Measurements from ENCODE around the gene PIK3R5. TPM values are rescaled to one million over a fixed set of nuclear protein-coding genes. Genes with fewer than 3 reads are reported as not detected.

PIK3R5 gene
- total RNA-seq = 10 to 100 TPM in 2 of 3 donors, 1 to 10 TPM in 1; 8.4 to 17.8 (median 13.6) TPM

DNA sequence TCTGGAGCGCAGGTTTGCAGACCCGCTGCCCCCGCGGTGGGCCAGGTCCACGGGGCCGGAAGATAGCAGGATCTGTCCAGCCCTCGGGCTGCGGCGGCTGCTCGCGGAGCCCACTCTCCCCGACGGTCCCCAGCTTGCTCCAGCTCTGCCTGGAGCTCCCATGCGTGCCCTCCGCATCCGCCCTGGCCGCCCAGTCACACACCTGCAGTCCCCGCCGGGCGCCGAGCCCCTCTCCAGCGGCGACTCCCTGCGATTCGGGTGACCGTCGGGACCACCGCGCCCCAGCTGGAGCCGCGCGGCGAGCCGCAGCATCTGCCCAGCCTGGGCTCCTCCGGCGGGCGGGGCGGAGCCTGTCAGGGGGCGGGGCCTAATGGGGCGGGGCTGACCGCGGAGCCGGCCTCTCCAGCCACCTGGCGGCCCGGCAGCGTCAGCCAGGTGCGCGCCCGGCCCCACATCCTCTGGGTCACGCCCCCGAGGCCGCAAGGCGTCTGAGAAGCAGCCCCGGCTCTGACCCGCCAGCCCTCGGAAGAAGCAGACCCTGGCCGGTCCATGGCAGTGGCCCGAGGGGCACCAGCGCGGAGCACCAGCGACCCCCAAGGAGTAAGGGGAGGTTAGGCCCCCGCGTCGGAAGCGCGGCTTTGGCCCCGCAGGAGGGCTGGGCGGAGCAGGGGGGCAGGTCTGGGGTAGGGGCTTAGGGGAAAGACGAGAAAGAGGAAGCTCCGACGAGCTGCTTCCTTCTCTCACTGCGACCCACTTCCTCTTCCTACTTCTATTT lies at the start of gene PIK3R5:
Gene PIK3R5, minus strand, starts transcription at position 314 of the 775 bp plus-strand sequence. CDS start 54,213 bp downstream, outside the sequence.
- H3K27me3 Mint-ChIP-seq (ENCODE audit: low read depth) = no peaks in the 10 kb centered on the region
- ATAC-seq = peak; percentile 82 to 83
- DNase-seq = peak; percentile 85
- H3K4me3 Mint-ChIP-seq = peak within 1 kb of the TSS; percentile 92
- H3K4me1 Mint-ChIP-seq (ENCODE audit: low read depth) = peaks cover 50% of the 10 kb centered on the region
- peaks cover 24% of the 10 kb centered on the region for H3K36me3 Mint-ChIP-seq (ENCODE audit: insufficient read depth)
- H3K9me3 Mint-ChIP-seq = peaks cover 17% of the 10 kb centered on the region

- H3K9me3 Mint-ChIP-seq = no peaks in the 10 kb centered on the region
- no peak overlapping the region for H3K4me3 Mint-ChIP-seq
- no peaks in the 10 kb centered on the region for H3K4me1 Mint-ChIP-seq (ENCODE audit: low read depth)
- no peak for ATAC-seq
- no peaks in the 10 kb centered on the region for H3K36me3 Mint-ChIP-seq (ENCODE audit: insufficient read depth)
- no peak for DNase-seq
- H3K27me3 Mint-ChIP-seq (ENCODE audit: low read depth) = peaks cover 63% of the 10 kb centered on the region
Observed at GRCh38 chr17:9011001-9011400, 45.5 kb upstream of the PIK3R5 start.

- ATAC-seq = no peak
- Mint-ChIP-seq H3K4me1 (ENCODE audit: low read depth) (peaks cover 2% of the 10 kb centered on the region), H3K9me3 (no peaks in the 10 kb centered on the region), H3K27me3 (ENCODE audit: low read depth) (peaks cover 72% of the 10 kb centered on the region), H3K4me3 (no peak overlapping the region), H3K36me3 (ENCODE audit: insufficient read depth) (no peaks in the 10 kb centered on the region)
- no peak for DNase-seq
Observed at GRCh38 chr17:9009737-9010136, 44.2 kb upstream of the PIK3R5 start.

GRCh38 chr17:9009096-9009495 lies 43.6 kb upstream of the PIK3R5 start:
- peaks cover 77% of the 10 kb centered on the region for H3K27me3 Mint-ChIP-seq (ENCODE audit: low read depth)

DNA sequence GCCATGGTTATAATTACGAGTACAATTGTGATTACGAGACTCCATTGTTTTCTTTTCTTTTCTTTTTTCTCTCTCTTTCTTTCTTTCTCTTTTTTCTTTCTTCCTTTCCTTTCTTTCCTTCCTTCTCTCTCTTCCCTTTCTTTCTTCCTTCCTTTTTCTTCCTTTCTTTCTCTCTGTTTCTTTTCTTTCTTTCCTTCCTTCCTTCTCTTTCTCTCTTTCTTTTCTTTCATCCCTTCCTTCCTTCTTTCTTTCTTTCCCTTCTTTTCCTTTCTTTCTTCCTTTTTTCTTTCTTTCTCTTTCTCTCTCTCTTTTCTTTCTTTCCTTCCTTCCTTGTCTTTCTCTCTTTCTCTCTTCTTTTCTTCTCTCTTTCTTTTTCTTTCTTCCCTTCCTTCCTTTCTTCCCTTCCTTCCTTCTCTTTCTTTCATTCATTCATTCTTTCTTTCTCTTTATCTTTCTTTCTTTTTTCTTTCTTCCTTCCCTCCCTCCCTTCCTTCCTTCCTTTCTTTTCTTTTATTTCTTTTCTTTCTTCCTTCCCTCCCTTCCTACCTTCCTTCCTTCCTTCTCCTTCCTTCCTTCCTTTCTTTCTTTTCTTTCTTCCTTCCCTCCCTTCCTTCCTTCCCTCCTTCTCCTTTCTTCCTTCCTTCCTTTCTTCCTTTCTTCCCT lies 41.7 kb upstream of the PIK3R5 start:
- H3K4me3 Mint-ChIP-seq = no peak overlapping the region
- DNase-seq = no peak
- H3K4me1 Mint-ChIP-seq (ENCODE audit: low read depth) = peaks cover 9% of the 10 kb centered on the region
- ATAC-seq = no peak
- no peaks in the 10 kb centered on the region for H3K36me3 Mint-ChIP-seq (ENCODE audit: insufficient read depth)
- no peaks in the 10 kb centered on the region for H3K9me3 Mint-ChIP-seq
- H3K27me3 Mint-ChIP-seq (ENCODE audit: low read depth) = peaks cover 78% of the 10 kb centered on the region

More at GRCh38 chr17:9009096-9009495, 43.6 kb upstream of the PIK3R5 start:
- ATAC-seq (no peak), DNase-seq (no peak)
- no peaks in the 10 kb centered on the region for H3K9me3 Mint-ChIP-seq
- peaks cover 2% of the 10 kb centered on the region for H3K4me1 Mint-ChIP-seq (ENCODE audit: low read depth)
- no peaks in the 10 kb centered on the region for H3K36me3 Mint-ChIP-seq (ENCODE audit: insufficient read depth)
- H3K4me3 Mint-ChIP-seq = no peak overlapping the region

GRCh38 chr17:9006175-9006767 lies 40.8 kb upstream of the PIK3R5 start:
- Mint-ChIP-seq H3K27me3 (ENCODE audit: low read depth) (peaks cover 80% of the 10 kb centered on the region), H3K36me3 (ENCODE audit: insufficient read depth) (no peaks in the 10 kb centered on the region), H3K9me3 (no peaks in the 10 kb centered on the region), H3K4me1 (ENCODE audit: low read depth) (peaks cover 12% of the 10 kb centered on the region), H3K4me3 (no peak overlapping the region)
- DNase-seq (no peak), ATAC-seq (no peak)

- DNase-seq (no peak), ATAC-seq (no peak)
- peaks cover 80% of the 10 kb centered on the region for H3K27me3 Mint-ChIP-seq (ENCODE audit: low read depth)
- no peaks in the 10 kb centered on the region for H3K36me3 Mint-ChIP-seq (ENCODE audit: insufficient read depth)
- peaks cover 12% of the 10 kb centered on the region for H3K4me1 Mint-ChIP-seq (ENCODE audit: low read depth)
- no peak overlapping the region for H3K4me3 Mint-ChIP-seq
- H3K9me3 Mint-ChIP-seq = no peaks in the 10 kb centered on the region
Observed at GRCh38 chr17:9004961-9005285, 39.4 kb upstream of the PIK3R5 start.

- H3K27me3 Mint-ChIP-seq (ENCODE audit: low read depth) = peaks cover 76% of the 10 kb centered on the region
- no peaks in the 10 kb centered on the region for H3K9me3 Mint-ChIP-seq
- DNase-seq (no peak), ATAC-seq (peak in 1 of 2 donors; percentile 29)
- H3K4me1 Mint-ChIP-seq (ENCODE audit: low read depth) = peaks cover 12% of the 10 kb centered on the region
- peak overlapping the region; percentile 33 for H3K4me3 Mint-ChIP-seq
- no peaks in the 10 kb centered on the region for H3K36me3 Mint-ChIP-seq (ENCODE audit: insufficient read depth)
Observed at GRCh38 chr17:9004132-9004960, 38.8 kb upstream of the PIK3R5 start.

- Mint-ChIP-seq H3K4me1 (ENCODE audit: low read depth) (peaks cover 12% of the 10 kb centered on the region), H3K27me3 (ENCODE audit: low read depth) (peaks cover 72% of the 10 kb centered on the region)
- peak; percentile 29 to 51 for ATAC-seq
Observed at GRCh38 chr17:9003355-9004131, 38.0 kb upstream of the PIK3R5 start.

DNA sequence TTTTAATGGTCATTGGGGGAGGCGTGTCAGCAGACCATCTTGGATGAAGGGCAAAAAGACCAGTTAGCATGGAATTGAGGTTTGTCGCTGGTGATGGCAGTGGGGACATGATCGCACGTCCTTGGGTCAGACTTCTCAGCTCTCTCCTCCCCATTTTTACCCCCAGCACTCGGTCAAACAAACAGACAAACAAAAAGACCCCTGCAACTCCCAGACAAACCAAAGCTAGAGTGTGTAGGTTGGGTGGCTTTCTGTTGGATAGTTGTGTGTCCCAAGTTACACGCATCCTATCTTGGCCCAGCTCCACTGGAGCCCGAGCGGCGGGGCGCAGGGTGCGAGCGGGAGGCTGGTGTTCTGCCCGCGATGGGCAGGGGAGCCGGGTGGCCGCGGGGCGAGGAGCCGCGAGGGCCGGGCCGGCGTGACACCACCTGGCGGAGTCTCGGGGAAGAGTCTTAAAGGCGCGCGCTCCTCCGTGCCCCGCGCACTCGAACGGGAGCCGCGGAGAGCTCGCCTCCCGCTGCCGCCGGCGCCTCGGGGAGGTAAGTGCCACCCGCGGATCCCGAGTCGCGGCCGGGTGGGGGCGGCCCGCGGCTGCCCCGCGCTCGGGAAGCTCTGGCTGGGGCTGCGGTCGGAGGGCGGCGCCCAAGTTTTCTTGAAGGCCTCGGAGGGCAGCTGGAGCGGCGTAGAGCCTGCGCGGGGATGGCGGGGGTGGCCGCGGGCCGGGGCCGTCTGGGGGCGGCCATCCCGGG lies 37.3 kb upstream of the PIK3R5 start:
- Mint-ChIP-seq H3K27me3 (ENCODE audit: low read depth) (peaks cover 69% of the 10 kb centered on the region), H3K36me3 (ENCODE audit: insufficient read depth) (no peaks in the 10 kb centered on the region), H3K4me1 (ENCODE audit: low read depth) (peaks cover 12% of the 10 kb centered on the region), H3K4me3 (peak overlapping the region; percentile 33), H3K9me3 (no peaks in the 10 kb centered on the region)
- DNase-seq = no peak
- ATAC-seq = peak; percentile 69 to 76

More at GRCh38 chr17:9003355-9004131, 38.0 kb upstream of the PIK3R5 start:
- no peak overlapping the region for H3K4me3 Mint-ChIP-seq
- no peak for DNase-seq
- no peaks in the 10 kb centered on the region for H3K9me3 Mint-ChIP-seq
- H3K36me3 Mint-ChIP-seq (ENCODE audit: insufficient read depth) = no peaks in the 10 kb centered on the region

DNA sequence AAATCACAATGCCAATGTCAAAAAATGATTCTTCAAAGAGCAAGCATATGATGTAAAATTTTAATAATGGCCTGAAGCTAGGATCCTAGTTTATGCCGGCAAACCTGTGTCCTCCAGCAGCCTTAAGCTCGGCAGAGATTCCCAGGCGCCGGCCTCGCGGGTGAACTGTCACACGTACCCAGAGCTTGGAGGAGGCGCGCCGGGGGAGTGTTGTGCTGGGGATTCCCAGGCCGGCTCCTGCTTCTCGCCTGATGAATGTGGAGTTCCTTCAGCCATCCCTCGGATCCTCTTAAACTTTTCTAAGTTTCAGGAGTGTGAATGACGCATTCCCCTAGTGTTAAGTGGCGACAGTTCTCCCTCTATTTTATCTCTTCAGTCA lies 36.7 kb upstream of the PIK3R5 start:
- ATAC-seq (no peak), DNase-seq (no peak)
- Mint-ChIP-seq H3K9me3 (no peaks in the 10 kb centered on the region), H3K36me3 (ENCODE audit: insufficient read depth) (no peaks in the 10 kb centered on the region), H3K27me3 (ENCODE audit: low read depth) (peaks cover 65% of the 10 kb centered on the region), H3K4me1 (ENCODE audit: low read depth) (peaks cover 12% of the 10 kb centered on the region), H3K4me3 (peak overlapping the region; percentile 33)

DNA sequence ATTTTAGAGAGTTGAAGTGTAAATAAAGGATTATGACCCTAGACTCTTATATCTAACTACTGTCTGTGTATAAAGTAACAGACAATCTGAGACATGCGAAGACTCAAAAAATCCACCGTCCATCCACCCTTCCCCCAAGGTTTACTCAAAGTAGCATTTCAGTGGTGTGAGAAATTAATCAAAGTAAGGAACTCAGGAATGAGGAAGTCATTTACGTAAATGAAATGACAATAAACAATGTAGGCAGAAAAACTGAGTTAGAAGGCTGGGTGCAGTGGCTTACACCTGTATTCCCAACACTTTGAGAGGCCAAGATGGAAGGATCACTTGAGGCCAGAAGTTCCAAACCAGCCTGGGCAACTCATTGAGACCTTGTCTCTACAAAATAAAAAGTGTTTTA lies 36.1 kb upstream of the PIK3R5 start:
- H3K9me3 Mint-ChIP-seq = no peaks in the 10 kb centered on the region
- H3K4me3 Mint-ChIP-seq = no peak overlapping the region
- ATAC-seq (no peak), DNase-seq (no peak)
- no peaks in the 10 kb centered on the region for H3K36me3 Mint-ChIP-seq (ENCODE audit: insufficient read depth)
- peaks cover 58% of the 10 kb centered on the region for H3K27me3 Mint-ChIP-seq (ENCODE audit: low read depth)
- peaks cover 12% of the 10 kb centered on the region for H3K4me1 Mint-ChIP-seq (ENCODE audit: low read depth)

Data from activated T-cell treated with anti-CD3 and anti-CD28 coated beads, Interleukin-2, amount 50 U/mL, for 4 hours (primary cell).